Loucy (cell line): ENCODE results near the gene STAT5A.

Experiments used
- H2AFZ ChIP-seq: fragments of 200-600 bp; sonication (generic); 2 replicates; pipeline ENCODE4 v1.6.0; 2016; ENCODE audit warnings: antibody characterized with exemption, mild to moderate bottlenecking, low read length, moderate library complexity
- H3F3A ChIP-seq: fragments of 200-600 bp; 2 replicates; pipeline ENCODE4 v1.6.0; 2016; ENCODE audit warnings: antibody characterized with exemption, low read depth, mild to moderate bottlenecking
- H3K27me3 ChIP-seq: fragments of 200-600 bp; sonication (generic); 2 replicates; pipeline ENCODE4 v1.6.1; 2014; ENCODE audit warnings: low read length, mild to moderate bottlenecking; ENCODE audit not compliant: insufficient read depth, poor library complexity, severe bottlenecking
- H3K36me3 ChIP-seq: fragments of 200-600 bp; sonication (generic); 2 replicates; pipeline ENCODE4 v1.6.1; 2016; ENCODE audit warnings: low read length; ENCODE audit not compliant: insufficient read depth
- H3K4me1 ChIP-seq: fragments of 200-600 bp; sonication (generic); 2 replicates; pipeline ENCODE4 v1.5.1; 2014; ENCODE audit warnings: low read length, mild to moderate bottlenecking; ENCODE audit not compliant: insufficient read depth, poor library complexity, severe bottlenecking
- H3K4me2 ChIP-seq: fragments of 200-600 bp; sonication (generic); 2 replicates; pipeline ENCODE4 v1.6.0; 2014; ENCODE audit warnings: antibody characterized with exemption, low read length, low read depth, mild to moderate bottlenecking; ENCODE audit not compliant: poor library complexity, severe bottlenecking
- H3K4me3 ChIP-seq: fragments of 200-600 bp; sonication (generic); 2 replicates; pipeline ENCODE4 v1.5.1; 2014; ENCODE audit warnings: low read length, mild to moderate bottlenecking, mixed read lengths; ENCODE audit not compliant: poor library complexity, severe bottlenecking
- H3K79me2 ChIP-seq: fragments of 200-600 bp; sonication (generic); 2 replicates; pipeline ENCODE4 v1.6.1; 2014; ENCODE audit warnings: low read length; ENCODE audit not compliant: insufficient read depth
- H3K9ac ChIP-seq: fragments of 200-600 bp; sonication (generic); 2 replicates; pipeline ENCODE4 v1.6.0; 2014; ENCODE audit warnings: mild to moderate bottlenecking, low read depth, low read length, moderate library complexity; ENCODE audit not compliant: poor library complexity, severe bottlenecking
- H3K9me2 ChIP-seq: fragments of 200-600 bp; sonication (generic); replicated peaks from 2 replicates; pipeline ENCODE4 v1.6.1; 2016; ENCODE audit warnings: low read depth, low read length, mixed read lengths
- H3K9me3 ChIP-seq: fragments of 200-600 bp; sonication (generic); 2 replicates; pipeline ENCODE4 v1.6.1; 2014; ENCODE audit warnings: mild to moderate bottlenecking, antibody characterized with exemption, low read length, low read depth; ENCODE audit not compliant: insufficient read depth
- H4K20me1 ChIP-seq: fragments of 200-600 bp; sonication (generic); 2 replicates; pipeline ENCODE4 v1.6.0; 2014; ENCODE audit warnings: antibody characterized with exemption, low read length, mild to moderate bottlenecking; ENCODE audit not compliant: insufficient read depth, poor library complexity, severe bottlenecking
- EZH2phosphoT487 ChIP-seq: fragments of 200-600 bp; IDR thresholded peaks from 2 replicates; pipeline ENCODE4 v1.6.1; 2018; ENCODE audit warnings: antibody characterized with exemption, mild to moderate bottlenecking, moderate library complexity, borderline replicate concordance
- TF ChIP-seq, protein P1 (sequence below): fragments of 200-600 bp; sonication (generic); conservative IDR thresholded peaks from 2 replicates; pipeline ENCODE4 v1.5.1; 2014; ENCODE audit warnings: mild to moderate bottlenecking, antibody characterized with exemption, low read length

STAT5A gene

GRCh38 chr17:42272162-42272907 is 16.0 kb upstream of the STAT5A start:
- no peak for TF ChIP-seq EZH2phosphoT487
- TF ChIP-seq, protein P1, sequence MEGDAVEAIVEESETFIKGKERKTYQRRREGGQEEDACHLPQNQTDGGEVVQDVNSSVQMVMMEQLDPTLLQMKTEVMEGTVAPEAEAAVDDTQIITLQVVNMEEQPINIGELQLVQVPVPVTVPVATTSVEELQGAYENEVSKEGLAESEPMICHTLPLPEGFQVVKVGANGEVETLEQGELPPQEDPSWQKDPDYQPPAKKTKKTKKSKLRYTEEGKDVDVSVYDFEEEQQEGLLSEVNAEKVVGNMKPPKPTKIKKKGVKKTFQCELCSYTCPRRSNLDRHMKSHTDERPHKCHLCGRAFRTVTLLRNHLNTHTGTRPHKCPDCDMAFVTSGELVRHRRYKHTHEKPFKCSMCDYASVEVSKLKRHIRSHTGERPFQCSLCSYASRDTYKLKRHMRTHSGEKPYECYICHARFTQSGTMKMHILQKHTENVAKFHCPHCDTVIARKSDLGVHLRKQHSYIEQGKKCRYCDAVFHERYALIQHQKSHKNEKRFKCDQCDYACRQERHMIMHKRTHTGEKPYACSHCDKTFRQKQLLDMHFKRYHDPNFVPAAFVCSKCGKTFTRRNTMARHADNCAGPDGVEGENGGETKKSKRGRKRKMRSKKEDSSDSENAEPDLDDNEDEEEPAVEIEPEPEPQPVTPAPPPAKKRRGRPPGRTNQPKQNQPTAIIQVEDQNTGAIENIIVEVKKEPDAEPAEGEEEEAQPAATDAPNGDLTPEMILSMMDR = no peak
- H3K4me1 ChIP-seq = peaks cover 79% of the 10 kb centered on the region
- H3K36me3 ChIP-seq = no peaks in the 10 kb centered on the region
- no peaks in the 10 kb centered on the region for H3F3A ChIP-seq
- peaks cover 72% of the 10 kb centered on the region for H4K20me1 ChIP-seq
- H3K4me2 ChIP-seq = peak overlapping the region; percentile 94
- no peaks in the 10 kb centered on the region for H3K9me3 ChIP-seq
- H3K27me3 ChIP-seq = no peaks in the 10 kb centered on the region
- peak overlapping the region; percentile 98 for H3K9ac ChIP-seq
- H3K79me2 ChIP-seq = peaks cover 95% of the 10 kb centered on the region
- no peak overlapping the region for H2AFZ ChIP-seq
- peak overlapping the region; percentile 97 for H3K4me3 ChIP-seq
- H3K9me2 ChIP-seq = no peaks in the 10 kb centered on the region

- H3K36me3 ChIP-seq = no peaks in the 10 kb centered on the region
- H3K4me3 ChIP-seq = peak overlapping the region; percentile 97
- H3K79me2 ChIP-seq = peaks cover 83% of the 10 kb centered on the region
- no peaks in the 10 kb centered on the region for H3K27me3 ChIP-seq
- H3K9me2 ChIP-seq = no peaks in the 10 kb centered on the region
- H3K9me3 ChIP-seq = no peaks in the 10 kb centered on the region
- no peaks in the 10 kb centered on the region for H3F3A ChIP-seq
- peak overlapping the region; percentile 94 for H3K4me2 ChIP-seq
- peak overlapping the region; percentile 98 for H3K9ac ChIP-seq
- TF ChIP-seq EZH2phosphoT487 = no peak
- TF ChIP-seq, protein P1 = no peak
- H3K4me1 ChIP-seq = peaks cover 73% of the 10 kb centered on the region
- no peak overlapping the region for H2AFZ ChIP-seq
- peaks cover 65% of the 10 kb centered on the region for H4K20me1 ChIP-seq
Observed at GRCh38 chr17:42273474-42274252, 14.6 kb upstream of the STAT5A start.

DNA sequence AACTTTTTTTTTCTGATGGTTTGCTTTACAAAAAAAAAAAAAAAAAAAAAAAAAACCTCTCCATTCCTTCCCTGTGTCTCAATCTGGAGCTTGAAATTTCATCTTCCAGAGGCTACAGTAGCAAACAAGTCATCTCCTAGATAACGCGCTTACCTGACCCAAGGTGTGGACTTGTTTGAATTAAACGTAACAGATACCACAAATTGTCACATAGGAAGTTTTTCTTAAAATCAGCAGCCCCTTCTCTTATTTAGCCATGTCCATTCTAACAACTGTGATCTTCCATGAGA is 14.1 kb upstream of the STAT5A start:
- Histone ChIP-seq H3K27me3 (no peaks in the 10 kb centered on the region), H4K20me1 (peaks cover 61% of the 10 kb centered on the region), H2AFZ (no peak overlapping the region), H3K4me3 (peak overlapping the region; percentile 97), H3K4me2 (peak overlapping the region; percentile 94), H3F3A (no peaks in the 10 kb centered on the region), H3K9me3 (no peaks in the 10 kb centered on the region), H3K79me2 (peaks cover 77% of the 10 kb centered on the region), H3K9me2 (no peaks in the 10 kb centered on the region), H3K9ac (peak overlapping the region; percentile 98), H3K36me3 (no peaks in the 10 kb centered on the region), H3K4me1 (peaks cover 71% of the 10 kb centered on the region)
- TF ChIP-seq, protein P1 = no peak
- no peak for TF ChIP-seq EZH2phosphoT487
